Measurements from ENCODE around the gene PTPRD.

GRCh38 chr9:8916771-8917170 is 1696.0 kb downstream of the PTPRD start:
- TF ChIP-seq CTCF (IDR thresholded peaks at IDR 0.05 in 2 of 3, conservative IDR thresholded peaks at IDR 0.05 in 1 of 3; ENCODE audit: borderline replicate concordance in 1 of 3, insufficient read depth in 1 of 3, low read depth in 2 of 3, low read length in 2 of 3) (no peak), EZH2 (IDR thresholded peaks at IDR 0.05) (no peak), RAD21 (IDR thresholded peaks at IDR 0.05; ENCODE audit: low read depth) (no peak), SRF (IDR thresholded peaks at IDR 0.05; ENCODE audit: low read depth) (no peak), EZH2phosphoT487 (IDR thresholded peaks at IDR 0.05; ENCODE audit: borderline replicate concordance) (no peak), REST (IDR thresholded peaks at IDR 0.05; ENCODE audit: low read depth) (no peak), ZFX (IDR thresholded peaks at IDR 0.05) (no peak), SP1 (IDR thresholded peaks at IDR 0.05; ENCODE audit: low read depth) (no peak), JUND (IDR thresholded peaks at IDR 0.05) (no peak), POLR2A (IDR thresholded peaks at IDR 0.05; ENCODE audit: borderline replicate concordance, extremely low read depth, insufficient read depth, insufficient read length) (no peak)
